ENCODE results near the gene FBLN1. TPM values are rescaled to one million over a fixed set of nuclear protein-coding genes. Genes with fewer than 3 reads are reported as not detected.

Gene FBLN1
- total and polyA plus RNA-seq, 9 of the 15 experiments (the other 6 are each of a cell fraction or from before 2014, with no cell fraction given): 0.66 TPM; not detected in 8

- POLR2A ChIA-PET: no interaction called here
- no peak overlapping the region for H3K4me2 ChIP-seq (ENCODE audit: insufficient read depth, low read length)
- DNase-seq (ENCODE audit: extremely low read depth in 1 of 4, low spot score in 3 of 4) (no peak), FAIRE-seq (no peak), ATAC-seq (no peak)
- H3K36me3 ChIP-seq (ENCODE audit: control insufficient read depth, insufficient read depth, low read length): no peaks in the 10 kb centered on the region
- H3K27me3 ChIP-seq (ENCODE audit: control insufficient read depth in 2 of 2, insufficient read depth in 2 of 2, low read length in 2 of 2): peaks cover 2 to 65% of the 10 kb centered on the region in 2 experiments; a peak in 3 of 5 replicates
- no peaks in the 10 kb centered on the region for H3K9me3 ChIP-seq (replicated peaks; ENCODE audit: control insufficient read depth, insufficient read depth, low read depth, low read length)
- H3K4me1 ChIP-seq (replicated peaks in 1 of 2; ENCODE audit: control insufficient read depth in 2 of 2, insufficient read depth in 2 of 2, low read length in 2 of 2): no peaks in the 10 kb centered on the region
- H3K4me3 ChIP-seq: no peak overlapping the region
- BruUV-seq (replicated peaks): no TSS peak
- no peak overlapping the region for H3K9ac ChIP-seq (ENCODE audit: insufficient read depth in 1 of 2, low read depth in 2 of 2, low read length in 2 of 2)
- CTCF ChIA-PET (ENCODE audit: low intra/inter-chr PET ratio): interaction anchor here (0.6 kb wide), 1 partner anchor 15 kb away, joined by 3 read pairs; no protein-coding TSS in a partner anchor
- intact Hi-C loops (cut with micrococcal nuclease) (no loop called here), in situ Hi-C loops (cut with MboI) (no loop called here)
- 8% methylated on average over 4 of the region's 4 CpGs for WGBS (ENCODE audit: insufficient coverage, low coverage, missing lambda C conversion rate)
- no peak overlapping the region for H2AFZ ChIP-seq (ENCODE audit: low read depth, low read length)
- no peaks in the 10 kb centered on the region for H3K79me2 ChIP-seq (ENCODE audit: control insufficient read depth, insufficient read depth, low read length)
- no peaks in the 10 kb centered on the region for H3K9me1 ChIP-seq (ENCODE audit: control insufficient read depth, insufficient read depth, low read length)
- H3K27ac ChIP-seq (ENCODE audit: extremely low read depth, low read depth, low read length): no peak overlapping the region
- no peaks in the 10 kb centered on the region for H4K20me1 ChIP-seq (replicated peaks; ENCODE audit: control insufficient read depth, insufficient read depth, low read length)
- no peak for TF ChIP-seq THRB (CRISPR knock-in tag; conservative IDR thresholded peaks at IDR 0.05)
- no peak for TF ChIP-seq PTRF (tag; IDR thresholded peaks at IDR 0.05)
- TF ChIP-seq CBFA2T2 (conservative IDR thresholded peaks at IDR 0.05): no peak
- TF ChIP-seq DEAF1 (CRISPR knock-in tag; IDR thresholded peaks at IDR 0.05): no peak
- no peak for TF ChIP-seq HDAC2 (IDR thresholded peaks at IDR 0.05)
- TF ChIP-seq FOXJ2 (tag; IDR thresholded peaks at IDR 0.05): no peak
- TF ChIP-seq MEIS2 (IDR thresholded peaks at IDR 0.05; ENCODE audit: partially characterized antibody): no peak
- TF ChIP-seq CSDE1 (IDR thresholded peaks at IDR 0.05): no peak
- TF ChIP-seq KDM4B (IDR thresholded peaks at IDR 0.05; ENCODE audit: borderline replicate concordance in 2 of 2, low read depth in 1 of 2): no peak
- TF ChIP-seq ZNF23 (CRISPR knock-in tag; IDR thresholded peaks at IDR 0.05): no peak
- TF ChIP-seq MTA2 (IDR thresholded peaks at IDR 0.05; ENCODE audit: low read depth): no peak
- TF ChIP-seq PCBP1 (IDR thresholded peaks at IDR 0.05; ENCODE audit: low read depth, low read length, poor library complexity, severe bottlenecking): no peak
- peak; percentile 33; the same call in 1 of the 2 replicates for TF ChIP-seq MAFK (IDR thresholded peaks at IDR 0.05; ENCODE audit: low read length)
- no peak for TF ChIP-seq SMARCE1 (IDR thresholded peaks at IDR 0.05)
- TF ChIP-seq, protein P1, sequence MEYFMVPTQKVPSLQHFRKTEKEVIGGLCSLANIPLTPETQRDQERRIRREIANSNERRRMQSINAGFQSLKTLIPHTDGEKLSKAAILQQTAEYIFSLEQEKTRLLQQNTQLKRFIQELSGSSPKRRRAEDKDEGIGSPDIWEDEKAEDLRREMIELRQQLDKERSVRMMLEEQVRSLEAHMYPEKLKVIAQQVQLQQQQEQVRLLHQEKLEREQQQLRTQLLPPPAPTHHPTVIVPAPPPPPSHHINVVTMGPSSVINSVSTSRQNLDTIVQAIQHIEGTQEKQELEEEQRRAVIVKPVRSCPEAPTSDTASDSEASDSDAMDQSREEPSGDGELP (CRISPR knock-in tag; IDR thresholded peaks at IDR 0.05; ENCODE audit: borderline replicate concordance): no peak
- no peak for TF ChIP-seq CC2D1A (IDR thresholded peaks at IDR 0.05)
- TF ChIP-seq C11orf30 (IDR thresholded peaks at IDR 0.05; ENCODE audit: low read depth): peak; percentile 77
- no peak for TF ChIP-seq WHSC1 (IDR thresholded peaks at IDR 0.05; ENCODE audit: low read length)
- TF ChIP-seq, protein P2, sequence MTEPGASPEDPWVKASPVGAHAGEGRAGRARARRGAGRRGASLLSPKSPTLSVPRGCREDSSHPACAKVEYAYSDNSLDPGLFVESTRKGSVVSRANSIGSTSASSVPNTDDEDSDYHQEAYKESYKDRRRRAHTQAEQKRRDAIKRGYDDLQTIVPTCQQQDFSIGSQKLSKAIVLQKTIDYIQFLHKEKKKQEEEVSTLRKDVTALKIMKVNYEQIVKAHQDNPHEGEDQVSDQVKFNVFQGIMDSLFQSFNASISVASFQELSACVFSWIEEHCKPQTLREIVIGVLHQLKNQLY (CRISPR knock-in tag; conservative IDR thresholded peaks at IDR 0.05): no peak
Measured at GRCh38 chr22:45538281-45538680, 35.6 kb downstream of the FBLN1 start.

Data from K562 (cell line).